SK-N-MC (cell line): ENCODE measurements around the gene SINHCAF.

ENCODE experiments used
- DNase-seq: peaks from one replicate; pipeline ENCODE4 v3.0.0-alpha.2; 2011; ENCODE audit warnings: low read depth, low spot score
- H3K27ac ChIP-seq: fragments of 200-600 bp; sonication (generic); 2 replicates; pipeline ENCODE4 v1.5.1; 2016; ENCODE audit warnings: mixed run types
- H3K36me3 ChIP-seq: fragments of 200-600 bp; sonication (generic); 2 replicates; pipeline ENCODE4 v1.6.1; 2017; ENCODE audit warnings: antibody characterized with exemption, low read length, mixed read lengths; ENCODE audit not compliant: insufficient read depth
- H3K4me3 ChIP-seq: fragments of 200-600 bp; sonication (generic); 2 replicates; pipeline ENCODE4 v1.5.1; 2016
- H3K9ac ChIP-seq: fragments of 200-600 bp; sonication (generic); 2 replicates; pipeline ENCODE4 v1.8.0; 2017; ENCODE audit warnings: mixed run types, mixed read lengths; ENCODE audit not compliant: insufficient read length
- H3K9me3 ChIP-seq: fragments of 200-600 bp; sonication (generic); 2 replicates; pipeline ENCODE4 v1.6.1; 2017; ENCODE audit warnings: low read depth, mild to moderate bottlenecking, antibody characterized with exemption, low read length, moderate library complexity, mixed read lengths
- EZH2 ChIP-seq: fragments of 200-600 bp; sonication (generic); IDR thresholded peaks from one replicate; pipeline ENCODE4 v1.6.1; 2017; ENCODE audit warnings: antibody characterized with exemption
- FOXP2 ChIP-seq: optimal IDR thresholded peaks from 2 replicates; pipeline ENCODE3; 2011; ENCODE audit warnings: mild to moderate bottlenecking, moderate library complexity; ENCODE audit not compliant: insufficient read depth; ENCODE audit errors: extremely low read length, control extremely low read depth
- POLR2AphosphoS5 ChIP-seq: IDR thresholded peaks from 2 replicates; pipeline ENCODE4 v1.6.1; 2012; ENCODE audit warnings: mild to moderate bottlenecking, low read depth, low read length, borderline replicate concordance

SINHCAF gene

GRCh38 chr12:31363416-31363809, 37.5 kb upstream of the SINHCAF start:
- no peaks in the 10 kb centered on the region for H3K9me3 ChIP-seq
- no peak for TF ChIP-seq EZH2
- TF ChIP-seq FOXP2 = no peak
- no peak for TF ChIP-seq POLR2AphosphoS5

DNA sequence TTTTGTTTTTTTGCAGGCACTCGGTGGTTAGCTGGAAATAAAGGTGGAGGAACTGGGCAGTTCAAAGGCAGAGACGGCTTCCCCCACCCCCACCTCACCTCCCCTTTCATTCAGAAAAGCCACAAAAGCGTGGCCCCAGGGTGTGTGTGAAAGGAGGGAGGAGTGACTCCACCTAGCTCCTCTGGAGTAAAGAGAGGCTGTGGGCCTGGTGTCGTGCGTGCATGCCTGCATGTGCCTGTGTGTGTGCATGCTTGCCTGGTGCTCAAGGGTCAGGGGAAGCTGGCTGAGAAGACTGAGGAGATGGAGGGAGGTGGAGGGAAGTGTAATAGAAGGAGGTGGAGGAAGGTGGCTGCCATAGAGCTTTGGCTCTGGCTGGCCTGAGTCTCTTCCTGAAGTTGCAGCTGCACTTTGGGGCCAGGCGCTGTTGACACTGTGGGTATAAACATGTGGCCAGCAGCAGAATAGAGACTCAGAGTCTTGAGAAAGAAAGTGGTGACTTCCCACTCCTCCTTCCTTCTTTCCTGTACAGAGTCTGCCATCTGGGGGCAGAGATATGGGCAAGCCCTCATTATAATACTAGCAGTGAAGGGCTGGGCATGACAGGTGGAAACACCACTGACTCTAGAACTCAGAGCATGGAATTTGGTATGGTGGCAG, 36.9 kb upstream of the SINHCAF start:
- no peak overlapping the region for H3K9ac ChIP-seq
- H3K36me3 ChIP-seq = no peaks in the 10 kb centered on the region
- TF ChIP-seq POLR2AphosphoS5 (no peak), EZH2 (no peak), FOXP2 (no peak)
- no peaks in the 10 kb centered on the region for H3K9me3 ChIP-seq
- no peak overlapping the region for H3K27ac ChIP-seq
- H3K4me3 ChIP-seq = no peak overlapping the region
- no peak for DNase-seq

More at GRCh38 chr12:31363416-31363809, 37.5 kb upstream of the SINHCAF start:
- Histone ChIP-seq H3K27ac (no peak overlapping the region), H3K9ac (no peak overlapping the region), H3K4me3 (no peak overlapping the region), H3K36me3 (no peaks in the 10 kb centered on the region)
- DNase-seq = no peak

DNA sequence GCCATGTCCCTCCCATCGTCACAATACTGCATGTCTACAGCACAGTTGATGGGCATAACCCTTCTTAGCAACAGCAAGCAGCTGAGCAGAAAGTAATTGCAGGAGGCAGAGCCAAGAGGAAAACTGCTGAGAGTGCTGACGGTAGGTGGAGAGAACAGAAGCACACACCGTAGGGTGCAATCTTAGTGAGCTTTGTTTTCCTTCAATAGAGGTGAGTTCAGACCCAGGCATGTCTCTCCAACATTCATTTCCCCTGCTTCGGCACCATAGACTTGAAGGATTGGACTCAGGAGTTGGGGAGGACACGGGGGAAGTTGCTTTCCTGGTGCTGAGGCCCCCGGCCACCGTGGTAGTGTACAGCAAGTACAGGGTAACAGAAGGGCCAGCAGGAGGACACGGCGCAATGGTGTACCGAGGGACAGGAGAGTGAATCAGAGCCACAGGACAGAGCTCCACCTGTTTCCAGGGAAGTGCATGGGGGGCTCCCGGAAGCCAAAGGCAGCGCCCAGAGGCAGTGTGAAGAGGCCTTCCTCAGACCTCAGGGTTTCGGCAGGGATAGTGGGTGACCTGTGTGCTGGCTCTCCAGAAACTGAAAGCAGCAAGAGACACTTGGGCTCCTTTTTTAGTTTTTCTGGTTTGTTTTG, 36.3 kb upstream of the SINHCAF start:
- no peak for TF ChIP-seq POLR2AphosphoS5
- TF ChIP-seq FOXP2 = no peak
- no peak for TF ChIP-seq EZH2
- Histone ChIP-seq H3K9ac (no peak overlapping the region), H3K4me3 (no peak overlapping the region), H3K27ac (no peak overlapping the region), H3K36me3 (no peaks in the 10 kb centered on the region), H3K9me3 (no peaks in the 10 kb centered on the region)
- DNase-seq = no peak

DNA sequence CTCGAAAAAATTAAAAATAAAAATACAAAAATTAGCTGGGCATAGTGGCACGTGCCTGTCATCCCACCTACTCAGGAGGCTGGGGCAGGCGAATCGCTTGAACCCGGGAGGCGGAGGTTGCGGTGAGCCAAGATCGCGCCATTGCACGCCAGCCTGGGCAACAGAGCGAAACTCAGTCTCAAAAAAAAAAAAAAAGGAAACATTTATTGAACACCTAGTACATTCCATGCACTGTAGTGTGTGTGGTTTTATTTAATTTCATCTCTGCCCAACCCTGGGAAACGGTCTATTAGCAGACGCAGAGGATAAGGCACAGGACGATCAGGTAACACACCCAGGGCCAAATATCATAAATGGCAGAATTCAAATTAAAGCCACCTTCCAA, 35.8 kb upstream of the SINHCAF start:
- Histone ChIP-seq H3K27ac (no peak overlapping the region), H3K36me3 (no peaks in the 10 kb centered on the region), H3K4me3 (no peak overlapping the region), H3K9me3 (no peaks in the 10 kb centered on the region), H3K9ac (no peak overlapping the region)
- no peak for DNase-seq
- TF ChIP-seq POLR2AphosphoS5 (no peak), FOXP2 (no peak), EZH2 (no peak)

- Histone ChIP-seq H3K27ac (no peak overlapping the region), H3K36me3 (no peaks in the 10 kb centered on the region), H3K9ac (no peak overlapping the region), H3K9me3 (no peaks in the 10 kb centered on the region), H3K4me3 (no peak overlapping the region)
- TF ChIP-seq FOXP2 (no peak), EZH2 (no peak), POLR2AphosphoS5 (no peak)
- DNase-seq = no peak
Measured at GRCh38 chr12:31355747-31356107, 29.8 kb upstream of the SINHCAF start.

DNA sequence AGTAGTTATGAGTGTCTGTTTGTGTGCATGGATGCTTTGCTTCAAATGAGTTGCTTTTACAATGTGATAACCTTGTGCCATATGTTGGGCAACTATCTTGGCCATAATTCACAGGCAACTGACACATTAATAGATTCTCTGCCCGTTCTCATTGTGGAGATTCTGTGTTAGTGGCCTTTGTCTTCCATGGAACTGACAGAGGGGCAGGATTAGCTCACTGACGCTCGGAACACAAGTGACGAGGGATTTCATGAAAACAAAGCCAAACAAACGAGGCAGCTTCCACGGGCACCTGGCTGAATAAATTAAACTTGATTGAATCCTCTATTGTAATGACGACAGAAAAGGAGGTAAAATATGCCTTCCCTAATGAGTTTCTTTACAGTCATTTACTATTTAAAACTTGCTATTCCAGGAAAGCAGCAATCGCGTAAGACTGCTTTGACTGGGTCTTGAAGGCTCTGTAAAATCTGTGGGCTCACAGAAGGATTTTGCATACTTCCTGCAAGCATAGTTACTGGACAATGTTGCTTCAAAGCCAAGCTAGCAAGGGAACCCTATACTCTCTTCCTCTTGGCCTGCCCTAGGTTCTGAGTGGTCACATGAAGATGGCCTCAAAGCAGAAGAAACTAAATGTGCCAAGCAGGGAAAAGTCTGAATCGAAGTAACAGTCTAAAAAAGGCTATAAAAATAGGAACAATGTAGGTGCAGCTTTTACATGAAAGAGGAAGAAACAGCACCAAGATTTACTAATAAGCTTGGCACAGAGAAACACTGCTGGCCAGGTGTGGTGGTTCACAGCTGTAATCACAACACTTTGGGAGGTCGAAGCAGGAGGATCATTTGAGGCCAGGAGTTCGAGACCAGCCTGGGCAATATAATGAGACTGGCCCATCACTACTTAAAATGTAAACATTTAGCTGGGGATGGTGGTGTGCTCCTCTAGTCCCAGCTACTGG, 28.1 kb upstream of the SINHCAF start:
- TF ChIP-seq EZH2 = no peak
- H3K9ac ChIP-seq = no peak overlapping the region
- DNase-seq = no peak
- H3K9me3 ChIP-seq = no peaks in the 10 kb centered on the region
- no peak overlapping the region for H3K27ac ChIP-seq
- H3K4me3 ChIP-seq = no peak overlapping the region
- H3K36me3 ChIP-seq = no peaks in the 10 kb centered on the region

- TF ChIP-seq FOXP2 (no peak), POLR2AphosphoS5 (no peak), EZH2 (no peak)
- Histone ChIP-seq H3K9ac (no peak overlapping the region), H3K9me3 (no peaks in the 10 kb centered on the region), H3K27ac (no peak overlapping the region), H3K4me3 (no peak overlapping the region), H3K36me3 (no peaks in the 10 kb centered on the region)
- no peak for DNase-seq
Measured at GRCh38 chr12:31346267-31346666, 20.3 kb upstream of the SINHCAF start.

DNA sequence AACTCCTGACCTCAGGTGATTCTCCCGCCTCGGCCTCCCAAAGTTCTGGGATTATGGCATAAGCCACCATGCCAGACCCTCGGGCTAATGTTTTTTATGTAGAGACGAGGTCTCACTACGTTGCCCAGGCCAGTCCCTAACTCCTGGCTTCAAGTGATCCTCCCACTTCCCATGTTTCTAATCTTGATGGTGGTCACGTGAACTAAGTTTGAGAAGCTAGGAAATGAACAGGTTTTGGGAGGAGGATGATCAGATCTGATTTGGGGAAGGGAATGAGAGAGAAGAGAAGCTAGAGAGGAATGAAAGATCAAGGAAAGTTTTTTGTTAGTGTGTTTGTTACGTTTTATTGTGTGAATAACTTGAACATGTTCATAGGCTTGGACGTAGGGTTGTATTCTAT, 17.2 kb upstream of the SINHCAF start:
- Histone ChIP-seq H3K27ac (no peak overlapping the region), H3K36me3 (no peaks in the 10 kb centered on the region), H3K9ac (no peak overlapping the region), H3K9me3 (no peaks in the 10 kb centered on the region), H3K4me3 (no peak overlapping the region)
- DNase-seq = no peak
- no peak for TF ChIP-seq EZH2
- no peak for TF ChIP-seq POLR2AphosphoS5
- no peak for TF ChIP-seq FOXP2
